H54 (cell line): ENCODE data around the gene SLC13A3.

Source experiments
- DNase-seq: peaks from one replicate; pipeline ENCODE4 v3.0.0; 2011; ENCODE audit warnings: low spot score, mixed read lengths; ENCODE audit not compliant: insufficient read length
- FAIRE-seq: peaks from 3 replicates; lab custom pipeline; 2011; peaks lifted over from hg19 to GRCh38; lab: Jason Lieb, UNC
- POLR2A ChIP-seq: IDR thresholded peaks from 2 replicates; pipeline ENCODE4 v1.6.1; 2011; ENCODE audit warnings: low read depth, mild to moderate bottlenecking, low read length

Gene SLC13A3

DNA sequence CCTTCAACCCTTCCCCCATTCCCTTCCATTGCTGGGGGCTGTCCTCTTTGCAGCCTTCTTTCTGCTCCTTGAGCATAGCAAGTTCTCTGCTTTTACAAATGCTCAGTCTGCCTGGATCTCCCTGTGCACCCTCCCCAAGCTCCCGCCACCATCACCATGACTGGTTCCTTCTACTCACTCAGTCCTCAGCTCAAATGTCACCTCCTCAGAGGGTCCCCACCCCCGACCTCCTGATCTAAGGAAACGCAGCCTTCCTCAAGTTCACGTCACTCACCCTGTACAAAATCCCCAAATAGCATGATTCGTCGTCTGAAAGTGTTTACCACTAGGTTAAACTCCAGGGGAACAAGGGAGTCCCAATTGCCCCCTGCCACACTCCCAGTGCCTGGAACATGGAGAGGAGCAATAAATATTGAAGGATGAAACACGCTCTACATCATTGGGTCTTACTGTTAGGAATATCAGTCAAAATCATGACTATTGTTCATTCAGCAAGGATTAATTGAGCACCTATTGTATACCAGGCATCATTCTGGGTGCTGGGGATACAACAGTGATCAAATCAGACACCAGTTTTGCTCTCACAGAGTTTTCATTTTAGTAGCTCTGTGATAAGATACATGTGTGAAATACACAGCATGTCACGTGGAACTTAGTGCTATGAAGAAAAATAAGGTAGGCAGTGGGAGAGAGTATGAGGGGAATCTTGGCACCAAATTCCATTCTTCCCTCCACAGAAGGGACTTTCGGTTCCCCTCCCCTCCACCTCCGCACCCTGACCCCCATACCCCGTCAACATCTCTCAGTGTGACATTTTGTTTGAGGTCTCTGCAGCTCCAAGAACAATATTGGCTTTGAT lies 22.4 kb upstream of the SLC13A3 start:
- TF ChIP-seq POLR2A: no peak
- DNase-seq (no peak), FAIRE-seq (no peak)

DNA sequence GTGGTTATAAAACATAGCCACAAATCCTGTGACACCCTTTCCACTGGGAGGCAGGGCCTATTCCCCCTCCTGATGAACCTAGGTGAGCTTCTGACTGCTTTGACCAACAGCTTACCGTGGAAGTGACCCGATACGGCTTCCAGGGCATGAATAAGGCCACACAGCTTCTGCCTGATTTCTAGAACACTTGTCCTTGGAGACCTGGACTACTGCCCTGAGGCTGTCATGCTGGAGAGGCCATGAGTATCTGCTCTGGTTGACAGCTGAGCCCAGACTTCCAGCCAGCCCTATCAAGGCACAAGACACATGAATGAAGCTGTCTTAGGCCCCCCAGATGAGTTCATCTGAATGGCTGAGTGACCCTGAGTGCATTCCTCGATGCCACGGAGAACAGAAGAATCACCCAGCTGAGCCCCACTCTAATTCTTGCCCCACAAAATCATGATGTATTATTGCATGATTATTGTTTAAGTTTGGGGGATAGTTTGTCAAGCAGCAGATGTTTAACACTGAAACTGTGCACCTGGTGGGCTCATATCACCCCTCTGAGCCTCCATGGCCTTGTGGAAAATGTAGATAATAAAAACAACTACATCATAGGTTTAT lies 21.4 kb upstream of the SLC13A3 start:
- FAIRE-seq: no peak

DNA sequence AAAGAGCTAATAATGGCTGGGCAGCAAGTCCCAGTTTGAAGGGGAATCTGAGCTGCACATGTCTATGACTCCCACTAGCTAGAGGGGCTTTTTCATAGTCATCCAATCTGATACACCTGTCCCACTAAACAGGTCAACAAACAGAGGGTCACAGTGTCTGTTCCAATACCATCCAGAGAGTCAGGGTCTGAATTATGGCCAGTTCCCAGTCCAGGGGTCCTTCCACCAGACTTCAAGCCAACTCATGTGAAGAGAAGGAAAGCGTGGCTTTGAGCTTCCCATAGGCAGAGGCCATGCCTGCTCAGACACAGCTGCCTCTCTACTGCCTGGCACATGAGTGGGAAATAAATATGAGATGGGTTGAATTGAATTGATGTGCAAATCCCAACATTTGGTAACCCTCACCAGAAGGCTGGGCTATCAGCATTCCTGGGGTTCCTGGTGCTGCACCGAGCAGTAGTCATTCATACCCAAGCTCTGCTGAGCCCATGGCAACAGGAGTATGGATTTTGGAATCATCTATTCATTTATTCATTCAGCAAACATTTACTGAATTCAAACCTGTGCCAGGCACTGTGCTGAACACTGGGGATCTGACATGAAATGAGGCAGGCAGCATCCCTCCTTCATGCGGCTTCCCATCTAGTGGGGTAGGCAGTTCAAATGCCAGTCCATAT lies 20.7 kb upstream of the SLC13A3 start:
- no peak for TF ChIP-seq POLR2A
- DNase-seq: no peak
- FAIRE-seq: no peak

More for the DNA sequence above, 21.4 kb upstream of the SLC13A3 start:
- no peak for TF ChIP-seq POLR2A
- no peak for DNase-seq

DNA sequence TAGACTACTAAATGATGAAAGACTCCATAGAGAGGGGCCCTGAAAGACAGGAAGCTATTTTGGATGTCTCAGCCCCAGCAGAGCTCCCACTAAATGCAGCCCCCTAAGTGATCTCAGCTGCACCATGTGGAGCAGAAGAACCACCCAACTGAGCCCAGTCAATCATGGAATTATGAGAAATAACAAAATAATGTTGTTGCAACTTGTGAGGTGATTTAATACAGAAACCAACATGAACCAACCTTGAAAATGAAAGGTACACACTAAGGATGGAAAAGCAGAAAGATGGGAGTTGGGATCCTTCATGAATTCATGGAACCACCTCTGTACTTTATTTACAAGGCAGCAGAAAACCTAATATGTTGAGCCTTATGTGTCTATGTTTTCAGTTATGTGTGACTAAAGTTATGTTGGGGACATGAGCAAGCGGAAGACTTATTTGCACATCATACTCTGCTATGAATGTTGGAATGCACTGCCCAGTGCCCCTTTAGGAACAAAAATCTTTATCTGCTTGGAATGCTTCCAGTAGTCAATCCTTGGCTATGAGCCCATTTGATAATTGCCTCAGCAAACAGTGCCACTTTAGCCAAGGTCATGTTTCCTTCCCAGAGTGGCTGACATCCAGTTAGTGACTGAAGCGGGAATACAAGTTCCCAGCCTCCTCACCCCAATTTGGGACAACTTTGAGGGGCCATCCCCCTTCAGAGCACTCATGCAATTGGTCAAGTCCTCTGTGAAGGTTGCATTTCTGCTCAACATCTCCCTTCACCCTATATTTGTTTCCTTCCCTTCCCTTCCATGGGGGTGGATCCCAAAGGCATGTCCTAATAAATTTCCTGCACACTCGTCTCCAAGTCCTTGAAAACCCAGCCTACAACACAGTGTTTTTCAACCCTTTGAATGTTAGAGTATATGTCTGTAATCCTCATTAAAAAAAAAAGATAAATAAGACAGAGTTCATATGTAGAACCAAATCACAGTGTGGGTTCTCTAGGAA lies 19.6 kb upstream of the SLC13A3 start:
- no peak for DNase-seq
- TF ChIP-seq POLR2A: no peak
- no peak for FAIRE-seq

DNA sequence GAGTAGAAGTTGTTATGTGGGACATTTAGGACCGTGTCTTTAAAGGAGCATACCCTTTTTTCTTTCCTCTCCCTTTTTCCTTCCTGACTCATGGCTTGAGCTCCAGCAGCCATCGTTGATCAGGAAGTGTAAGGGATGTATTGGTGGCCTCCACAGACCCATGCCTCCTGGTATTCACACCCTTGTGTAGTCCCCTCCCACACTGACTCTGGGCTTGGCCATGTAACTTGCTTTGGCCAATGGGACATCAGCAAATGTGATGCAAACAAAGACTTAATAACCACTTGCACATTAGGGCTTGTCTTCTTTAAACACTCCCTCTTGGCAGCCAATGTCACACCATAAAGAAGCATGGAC lies 18.9 kb upstream of the SLC13A3 start:
- no peak for FAIRE-seq
- DNase-seq: no peak
- no peak for TF ChIP-seq POLR2A

DNA sequence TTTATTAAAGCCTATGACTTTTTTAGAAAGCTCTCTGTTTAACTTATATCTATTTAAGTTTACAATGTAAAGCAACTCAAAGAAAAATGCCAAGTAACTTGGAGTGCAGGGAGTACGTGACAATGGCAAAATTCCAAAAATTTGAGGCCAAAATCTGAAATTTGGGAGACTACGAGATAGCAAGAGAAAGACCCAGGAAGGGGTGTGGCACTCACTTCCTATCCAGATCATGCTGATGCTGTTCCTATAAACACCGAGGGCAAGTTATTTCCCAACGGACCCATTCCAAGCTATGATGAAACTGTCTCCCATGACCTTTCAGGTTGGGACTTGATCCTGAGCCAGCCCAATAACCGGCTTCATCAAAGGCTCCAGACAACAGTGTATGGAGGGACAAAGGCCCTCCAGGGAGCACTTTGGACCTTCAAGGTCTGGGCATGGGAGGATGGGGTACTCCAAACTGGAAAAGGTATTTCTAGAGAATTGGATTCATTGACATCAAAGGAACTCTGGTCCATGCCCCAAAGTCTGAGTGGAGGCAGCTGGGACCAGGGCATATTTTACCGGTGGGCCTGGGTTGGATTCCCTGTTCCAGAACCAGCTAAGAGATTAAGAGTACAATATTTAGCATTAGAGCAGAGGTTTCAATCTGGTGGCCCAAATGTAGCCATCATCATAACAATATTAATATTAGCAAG lies 15.7 kb upstream of the SLC13A3 start:
- FAIRE-seq (no peak), DNase-seq (no peak)
- TF ChIP-seq POLR2A: no peak

DNA sequence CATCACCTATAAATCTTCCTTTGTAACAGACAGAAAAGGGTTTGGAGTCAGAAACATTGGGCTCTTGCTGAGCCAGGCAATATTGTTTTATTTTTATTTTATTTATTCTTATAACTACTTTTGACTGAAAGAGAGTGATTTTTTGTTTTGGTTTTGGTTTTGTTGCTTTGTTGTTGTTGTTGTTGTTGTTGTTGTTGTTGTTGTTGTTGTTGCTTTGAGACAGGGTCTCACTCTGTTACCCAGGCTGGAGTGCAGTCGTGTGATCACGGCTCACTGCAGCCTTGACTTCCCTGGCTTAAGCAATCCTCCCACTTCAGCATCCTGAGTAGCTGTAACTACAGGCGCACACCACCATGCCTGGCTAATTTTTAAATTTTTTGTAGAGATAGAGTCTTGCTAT lies 15.0 kb upstream of the SLC13A3 start:
- no peak for FAIRE-seq

DNA sequence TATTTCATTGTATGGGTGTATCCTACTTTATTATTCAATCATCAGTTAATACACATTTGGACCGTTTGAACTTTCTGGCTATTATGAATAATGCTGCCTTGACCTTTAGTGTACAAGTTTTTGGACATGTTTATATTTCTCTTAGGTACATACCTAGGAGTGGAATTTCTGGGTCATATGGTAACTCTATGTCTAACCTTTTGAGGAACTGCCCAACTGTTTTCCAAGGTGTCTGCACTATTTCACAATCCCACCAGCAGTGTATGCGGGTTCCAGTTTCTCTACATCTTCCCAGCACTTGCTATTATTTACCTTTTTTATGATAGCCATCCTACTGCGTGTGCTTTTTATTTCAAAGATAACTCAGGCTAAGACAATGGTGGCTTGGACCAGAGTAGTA lies 14.3 kb upstream of the SLC13A3 start:
- no peak for FAIRE-seq
- no peak for TF ChIP-seq POLR2A
- no peak for DNase-seq

More for the DNA sequence above, 15.0 kb upstream of the SLC13A3 start:
- no peak for TF ChIP-seq POLR2A
- DNase-seq: no peak

DNA sequence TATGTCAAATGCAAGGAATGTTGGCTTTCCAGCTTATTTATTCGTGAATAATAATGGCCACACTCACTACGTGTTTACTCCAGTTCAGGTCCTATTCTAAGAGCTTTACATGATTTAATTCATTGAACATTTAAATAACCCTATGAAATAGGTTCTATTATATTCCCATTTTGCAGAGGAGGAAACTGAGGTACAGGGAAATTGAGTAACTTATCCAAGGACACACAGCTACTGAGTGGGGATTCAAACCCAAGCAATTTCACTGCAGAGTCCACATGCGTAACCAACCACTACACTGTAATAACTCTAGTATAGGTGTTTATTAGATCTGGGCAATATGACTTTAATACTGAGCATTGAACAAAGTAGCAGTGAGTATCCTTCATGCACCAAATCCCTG lies 12.3 kb upstream of the SLC13A3 start:
- FAIRE-seq (no peak), DNase-seq (no peak)
- TF ChIP-seq POLR2A: no peak

DNA sequence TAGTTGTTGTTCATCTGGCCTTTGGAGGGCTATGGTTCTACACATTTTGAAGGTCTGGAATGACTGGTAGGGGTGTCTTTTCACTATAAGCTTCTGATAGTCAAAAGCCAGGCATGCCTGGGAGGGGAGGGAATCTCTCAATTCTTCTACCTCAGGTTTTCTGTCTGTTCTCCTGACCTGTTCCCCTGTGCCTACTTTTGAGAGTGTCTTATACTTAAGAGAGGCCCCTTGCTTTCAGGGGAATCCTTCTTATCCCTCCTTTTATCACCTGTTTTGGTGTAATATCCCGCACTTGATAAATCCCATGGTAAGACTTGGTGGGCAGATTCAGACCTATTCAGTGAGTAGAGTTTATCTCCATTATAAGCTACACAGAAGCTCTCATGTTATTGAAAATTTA lies 10.4 kb upstream of the SLC13A3 start:
- FAIRE-seq (no peak), DNase-seq (no peak)
- no peak for TF ChIP-seq POLR2A

DNA sequence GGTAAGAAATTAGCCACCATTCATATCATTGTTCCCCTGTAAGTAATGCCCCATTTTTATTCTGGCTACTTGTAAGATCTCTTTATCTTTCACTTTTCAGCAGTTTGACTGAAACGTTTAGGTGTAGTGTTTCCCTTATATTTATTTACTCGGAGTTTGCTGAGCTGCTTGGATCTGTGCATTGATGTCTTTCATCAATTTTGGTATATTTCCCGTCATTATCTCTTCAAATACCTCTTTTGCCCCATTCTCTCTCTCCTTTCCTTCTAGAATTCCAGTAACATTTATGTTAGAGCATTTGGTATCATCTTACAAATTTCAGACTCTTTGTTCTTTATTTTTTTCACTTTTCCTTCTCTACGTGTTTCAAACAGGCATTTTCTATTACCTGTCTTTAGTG lies 9.2 kb upstream of the SLC13A3 start:
- DNase-seq: no peak
- no peak for TF ChIP-seq POLR2A
- FAIRE-seq: no peak

DNA sequence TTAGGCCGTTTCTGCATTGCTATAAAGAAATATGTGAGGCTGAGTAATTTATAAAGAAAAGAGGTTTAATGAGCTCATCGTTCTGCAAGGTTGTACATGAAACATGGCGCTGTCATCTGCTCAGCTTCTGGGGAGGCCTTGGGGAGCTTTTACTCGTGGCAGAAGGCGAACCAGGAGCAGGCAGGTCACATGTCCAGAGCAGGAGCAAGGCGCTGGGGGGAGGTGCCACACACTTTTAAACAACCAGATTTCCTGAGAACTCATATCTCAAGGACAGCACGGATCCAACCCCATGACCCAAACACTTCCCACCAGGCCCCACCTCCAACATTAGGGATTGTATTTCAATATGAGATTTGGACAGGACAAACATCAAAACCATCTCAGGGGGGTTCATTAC lies 6.4 kb upstream of the SLC13A3 start:
- FAIRE-seq (no peak), DNase-seq (no peak)
- no peak for TF ChIP-seq POLR2A

DNA sequence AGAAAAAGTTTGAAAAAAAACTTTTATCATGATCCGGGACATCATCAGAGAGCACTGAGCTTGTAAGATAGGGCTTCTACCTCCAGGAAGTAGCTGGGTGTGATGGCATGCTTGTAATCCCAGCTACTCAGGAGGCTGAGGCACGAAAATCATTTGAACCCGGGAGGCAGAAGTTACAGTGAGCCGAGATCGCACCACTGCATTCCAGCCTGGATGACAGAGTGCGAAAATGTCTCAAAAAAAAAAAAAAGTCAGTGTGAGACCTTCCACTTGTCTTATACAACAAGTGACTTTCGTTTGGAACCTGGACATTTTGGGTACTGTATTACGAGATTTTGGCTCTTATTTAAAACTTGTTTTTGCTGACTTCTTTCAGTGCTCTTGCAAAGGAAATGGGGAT lies 5.9 kb upstream of the SLC13A3 start:
- TF ChIP-seq POLR2A: no peak
- DNase-seq (no peak), FAIRE-seq (no peak)
